Hepatocyte (in vitro differentiated cells): ENCODE data around the gene CRACR2A. TPM values are rescaled to one million over a fixed set of nuclear protein-coding genes. Genes with fewer than 3 reads are reported as not detected.

Source experiments
- DNase-seq: peaks from one replicate; pipeline ENCODE4 v3.0.0-alpha.2; 2016; ENCODE audit warnings: low spot score
- H2AFZ ChIP-seq: fragments of 200-600 bp; sonication (generic); 2 replicates; pipeline ENCODE4 v1.6.0; 2016; ENCODE audit warnings: antibody characterized with exemption, mild to moderate bottlenecking
- H3K27ac ChIP-seq: fragments of 200-600 bp; sonication (generic); 2 replicates; pipeline ENCODE4 v1.5.1; 2016; ENCODE audit warnings: mild to moderate bottlenecking
- H3K27me3 ChIP-seq: fragments of 200-600 bp; sonication (generic); 2 replicates; pipeline ENCODE4 v1.6.1; 2016
- H3K36me3 ChIP-seq: fragments of 200-600 bp; sonication (generic); replicated peaks from 2 replicates; pipeline ENCODE4 v1.5.1; 2016; ENCODE audit warnings: low read depth; ENCODE audit not compliant: insufficient read depth
- H3K4me1 ChIP-seq: fragments of 200-600 bp; sonication (generic); 2 replicates; pipeline ENCODE4 v1.5.1; 2016; ENCODE audit warnings: mild to moderate bottlenecking, moderate library complexity; ENCODE audit not compliant: insufficient read depth
- H3K4me2 ChIP-seq: fragments of 200-600 bp; sonication (generic); 2 replicates; pipeline ENCODE4 v1.6.0; 2016
- H3K4me3 ChIP-seq: fragments of 200-600 bp; sonication (generic); 2 replicates; pipeline ENCODE4 v1.5.1; 2016; ENCODE audit warnings: mild to moderate bottlenecking
- H3K79me2 ChIP-seq: fragments of 200-600 bp; sonication (generic); 2 replicates; pipeline ENCODE4 v1.6.0; 2017; ENCODE audit warnings: mild to moderate bottlenecking
- H3K9me2 ChIP-seq: fragments of 200-600 bp; sonication (generic); replicated peaks from 2 replicates; pipeline ENCODE4 v1.6.0; 2017; ENCODE audit warnings: mild to moderate bottlenecking; ENCODE audit not compliant: insufficient read depth
- H3K9me3 ChIP-seq: fragments of 200-600 bp; sonication (generic); 2 replicates; pipeline ENCODE4 v1.5.1; 2016; ENCODE audit warnings: low read depth, mild to moderate bottlenecking
- H4K20me1 ChIP-seq: fragments of 200-600 bp; sonication (generic); 2 replicates; pipeline ENCODE4 v1.6.0; 2016; ENCODE audit warnings: mild to moderate bottlenecking; ENCODE audit not compliant: insufficient read depth, poor library complexity, severe bottlenecking
- CTCF ChIP-seq: fragments of 200-600 bp; sonication (generic); IDR thresholded peaks from 2 replicates; pipeline ENCODE4 v1.5.1; 2016; ENCODE audit warnings: antibody characterized with exemption, mild to moderate bottlenecking; ENCODE audit not compliant: poor library complexity
- EZH2 ChIP-seq: fragments of 200-600 bp; sonication (generic); IDR thresholded peaks from 2 replicates; pipeline ENCODE4 v1.6.1; 2016; ENCODE audit warnings: antibody characterized with exemption, mild to moderate bottlenecking, borderline replicate concordance
- EZH2phosphoT487 ChIP-seq: fragments of 200-600 bp; sonication (generic); IDR thresholded peaks from one replicate; pipeline ENCODE4 v1.6.1; 2018; ENCODE audit warnings: antibody characterized with exemption, mild to moderate bottlenecking, low read depth, moderate library complexity; ENCODE audit not compliant: unreplicated experiment, severe bottlenecking
- WGBS: methylation state at CpG from one replicate; pipeline ENCODE4 v1.1.6; 2016; ENCODE audit warnings: low lambda C conversion rate; ENCODE audit errors: missing lambda C conversion rate; 5-methylcytosine and 5-hydroxymethylcytosine counted together
- polyA plus RNA-seq: library from polyadenylated mRNA; unstranded; fragments of >200 nt; fragmentation: Nextera tagmentation; extraction: Ambion mirVana; gene quantifications from 2 replicates; pipeline ENCODE4 v1.2.1, GENCODE V29; 2016
- total RNA-seq: library from RNA; depleted of rRNA; stranded (reverse); fragments of >200 nt; gene quantifications from 2 replicates; pipeline ENCODE4 v1.2.3, GENCODE V29; 2014

Gene CRACR2A
- total and polyA plus RNA-seq, 2 experiments from 2014 or later = 0.30 to 0.80 TPM

GRCh38 chr12:3604748-3605586 lies 147.9 kb downstream of the CRACR2A start:
- no peak for DNase-seq
- peaks cover 46% of the 10 kb centered on the region for H3K27me3 ChIP-seq
- no peaks in the 10 kb centered on the region for H3K9me2 ChIP-seq
- H3K4me2 ChIP-seq = no peak overlapping the region
- H3K9me3 ChIP-seq = no peaks in the 10 kb centered on the region
- H3K4me3 ChIP-seq = no peak overlapping the region
- 17% methylated on average over 11 of the region's 13 CpGs for WGBS
- no peak overlapping the region for H2AFZ ChIP-seq
- no peak overlapping the region for H3K27ac ChIP-seq
- no peaks in the 10 kb centered on the region for H4K20me1 ChIP-seq
- no peaks in the 10 kb centered on the region for H3K4me1 ChIP-seq
- no peaks in the 10 kb centered on the region for H3K79me2 ChIP-seq
- H3K36me3 ChIP-seq = no peaks in the 10 kb centered on the region
- no peak for TF ChIP-seq EZH2
- no peak for TF ChIP-seq EZH2phosphoT487
- no peak for TF ChIP-seq CTCF

DNA sequence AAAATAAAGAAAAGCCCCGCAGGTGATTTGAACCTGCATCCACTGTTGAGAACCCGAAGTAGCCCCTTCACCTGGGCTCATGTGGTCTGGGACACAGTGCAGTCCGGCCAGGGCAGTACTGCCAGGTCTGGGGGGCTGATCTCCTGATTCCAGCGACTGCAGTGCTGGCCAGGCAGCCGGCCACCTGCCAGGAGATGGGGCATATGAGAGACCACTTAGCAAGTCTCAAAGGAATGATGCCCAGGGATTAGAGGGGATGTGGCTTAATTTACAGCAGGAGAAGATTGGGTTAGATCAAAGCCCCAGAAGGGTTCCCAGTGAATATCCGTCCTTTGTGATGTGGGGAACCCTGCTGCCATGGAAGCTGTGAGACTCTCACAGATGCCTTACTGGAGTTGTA lies 148.6 kb downstream of the CRACR2A start:
- no peaks in the 10 kb centered on the region for H3K4me1 ChIP-seq
- 71% methylated on average over 6 of the region's 6 CpGs for WGBS
- DNase-seq = no peak
- H3K4me3 ChIP-seq = no peak overlapping the region
- no peaks in the 10 kb centered on the region for H3K9me2 ChIP-seq
- peaks cover 46% of the 10 kb centered on the region for H3K27me3 ChIP-seq
- H3K4me2 ChIP-seq = no peak overlapping the region
- H2AFZ ChIP-seq = no peak overlapping the region
- H3K27ac ChIP-seq = no peak overlapping the region
- no peaks in the 10 kb centered on the region for H3K9me3 ChIP-seq
- TF ChIP-seq CTCF (no peak), EZH2 (no peak), EZH2phosphoT487 (no peak)
- no peaks in the 10 kb centered on the region for H3K79me2 ChIP-seq
- H4K20me1 ChIP-seq = no peaks in the 10 kb centered on the region
- H3K36me3 ChIP-seq = no peaks in the 10 kb centered on the region

GRCh38 chr12:3603576-3603975 lies 149.3 kb downstream of the CRACR2A start:
- no peak overlapping the region for H2AFZ ChIP-seq
- H3K4me1 ChIP-seq = no peaks in the 10 kb centered on the region
- no peaks in the 10 kb centered on the region for H3K79me2 ChIP-seq
- WGBS = 77% methylated on average over 7 of the region's 7 CpGs
- no peak overlapping the region for H3K4me3 ChIP-seq
- H4K20me1 ChIP-seq = no peaks in the 10 kb centered on the region
- TF ChIP-seq EZH2 (no peak), CTCF (no peak), EZH2phosphoT487 (no peak)
- no peaks in the 10 kb centered on the region for H3K9me2 ChIP-seq
- H3K27me3 ChIP-seq = peaks cover 46% of the 10 kb centered on the region
- no peaks in the 10 kb centered on the region for H3K9me3 ChIP-seq
- no peak overlapping the region for H3K27ac ChIP-seq
- no peak overlapping the region for H3K4me2 ChIP-seq
- no peaks in the 10 kb centered on the region for H3K36me3 ChIP-seq
- no peak for DNase-seq
